Measurements from ENCODE around the gene HSPG2.

Gene HSPG2

GRCh38 chr1:21887216-21887736 lies 49.8 kb downstream of the HSPG2 start:
- no peaks in the 10 kb centered on the region for H3K4me1 ChIP-seq (ENCODE audit: control insufficient read depth, low read depth, low read length)
- no peaks in the 10 kb centered on the region for H3K27me3 ChIP-seq (ENCODE audit: control insufficient read depth, insufficient read depth, low read length)
- H3K9ac ChIP-seq (ENCODE audit: low read length): no peak overlapping the region
- H3K36me3 ChIP-seq (ENCODE audit: control insufficient read depth, low read depth, low read length): peaks cover 12% of the 10 kb centered on the region
- H3K27ac ChIP-seq (ENCODE audit: low read length): no peak overlapping the region
- no peaks in the 10 kb centered on the region for H3K9me3 ChIP-seq (ENCODE audit: control insufficient read depth, low read depth, low read length)
- H3K4me3 ChIP-seq (ENCODE audit: low read length): no peak overlapping the region

- Histone ChIP-seq H3K9ac (ENCODE audit: low read length) (no peak overlapping the region), H3K9me3 (ENCODE audit: control insufficient read depth, low read depth, low read length) (no peaks in the 10 kb centered on the region), H3K27ac (ENCODE audit: low read length) (no peak overlapping the region), H3K36me3 (ENCODE audit: control insufficient read depth, low read depth, low read length) (peaks cover 12% of the 10 kb centered on the region), H3K4me3 (ENCODE audit: low read length) (no peak overlapping the region), H3K27me3 (ENCODE audit: control insufficient read depth, insufficient read depth, low read length) (no peaks in the 10 kb centered on the region), H3K4me1 (ENCODE audit: control insufficient read depth, low read depth, low read length) (no peaks in the 10 kb centered on the region)
Observed at GRCh38 chr1:21886486-21887215, 50.5 kb downstream of the HSPG2 start.

GRCh38 chr1:21885236-21886037 lies 51.7 kb downstream of the HSPG2 start:
- Histone ChIP-seq H3K36me3 (ENCODE audit: control insufficient read depth, low read depth, low read length) (peaks cover 17% of the 10 kb centered on the region), H3K27me3 (ENCODE audit: control insufficient read depth, insufficient read depth, low read length) (no peaks in the 10 kb centered on the region), H3K27ac (ENCODE audit: low read length) (no peak overlapping the region), H3K4me1 (ENCODE audit: control insufficient read depth, low read depth, low read length) (no peaks in the 10 kb centered on the region), H3K9ac (ENCODE audit: low read length) (no peak overlapping the region), H3K9me3 (ENCODE audit: control insufficient read depth, low read depth, low read length) (no peaks in the 10 kb centered on the region), H3K4me3 (ENCODE audit: low read length) (no peak overlapping the region)

GRCh38 chr1:21884456-21885235 lies 52.5 kb downstream of the HSPG2 start:
- Histone ChIP-seq H3K4me3 (ENCODE audit: low read length) (no peak overlapping the region), H3K4me1 (ENCODE audit: control insufficient read depth, low read depth, low read length) (no peaks in the 10 kb centered on the region), H3K36me3 (ENCODE audit: control insufficient read depth, low read depth, low read length) (peaks cover 24% of the 10 kb centered on the region), H3K27me3 (ENCODE audit: control insufficient read depth, insufficient read depth, low read length) (no peaks in the 10 kb centered on the region), H3K9me3 (ENCODE audit: control insufficient read depth, low read depth, low read length) (no peaks in the 10 kb centered on the region), H3K27ac (ENCODE audit: low read length) (no peak overlapping the region), H3K9ac (ENCODE audit: low read length) (no peak overlapping the region)

GRCh38 chr1:21882721-21883415 lies 54.2 kb downstream of the HSPG2 start:
- Histone ChIP-seq H3K4me1 (ENCODE audit: control insufficient read depth, low read depth, low read length) (no peaks in the 10 kb centered on the region), H3K9me3 (ENCODE audit: control insufficient read depth, low read depth, low read length) (no peaks in the 10 kb centered on the region), H3K9ac (ENCODE audit: low read length) (no peak overlapping the region), H3K4me3 (ENCODE audit: low read length) (no peak overlapping the region), H3K27me3 (ENCODE audit: control insufficient read depth, insufficient read depth, low read length) (no peaks in the 10 kb centered on the region), H3K27ac (ENCODE audit: low read length) (no peak overlapping the region), H3K36me3 (ENCODE audit: control insufficient read depth, low read depth, low read length) (peaks cover 26% of the 10 kb centered on the region)

GRCh38 chr1:21881250-21881649 lies 55.9 kb downstream of the HSPG2 start:
- H3K9ac ChIP-seq (ENCODE audit: low read length): no peak overlapping the region

GRCh38 chr1:21880619-21880970 lies 56.5 kb downstream of the HSPG2 start:
- Histone ChIP-seq H3K27me3 (ENCODE audit: control insufficient read depth, insufficient read depth, low read length) (no peaks in the 10 kb centered on the region), H3K9ac (ENCODE audit: low read length) (no peak overlapping the region), H3K36me3 (ENCODE audit: control insufficient read depth, low read depth, low read length) (peaks cover 32% of the 10 kb centered on the region), H3K9me3 (ENCODE audit: control insufficient read depth, low read depth, low read length) (no peaks in the 10 kb centered on the region), H3K27ac (ENCODE audit: low read length) (no peak overlapping the region), H3K4me1 (ENCODE audit: control insufficient read depth, low read depth, low read length) (no peaks in the 10 kb centered on the region), H3K4me3 (ENCODE audit: low read length) (no peak overlapping the region)

More at GRCh38 chr1:21881250-21881649, 55.9 kb downstream of the HSPG2 start:
- Histone ChIP-seq H3K27me3 (ENCODE audit: control insufficient read depth, insufficient read depth, low read length) (no peaks in the 10 kb centered on the region), H3K27ac (ENCODE audit: low read length) (no peak overlapping the region), H3K4me3 (ENCODE audit: low read length) (no peak overlapping the region), H3K9me3 (ENCODE audit: control insufficient read depth, low read depth, low read length) (no peaks in the 10 kb centered on the region), H3K36me3 (ENCODE audit: control insufficient read depth, low read depth, low read length) (peaks cover 26% of the 10 kb centered on the region), H3K4me1 (ENCODE audit: control insufficient read depth, low read depth, low read length) (no peaks in the 10 kb centered on the region)

GRCh38 chr1:21879928-21880618 lies 57.0 kb downstream of the HSPG2 start:
- peaks cover 35% of the 10 kb centered on the region for H3K36me3 ChIP-seq (ENCODE audit: control insufficient read depth, low read depth, low read length)

GRCh38 chr1:21878840-21879478 lies 58.2 kb downstream of the HSPG2 start:
- Histone ChIP-seq H3K9ac (ENCODE audit: low read length) (no peak overlapping the region), H3K27ac (ENCODE audit: low read length) (no peak overlapping the region), H3K4me3 (ENCODE audit: low read length) (no peak overlapping the region), H3K9me3 (ENCODE audit: control insufficient read depth, low read depth, low read length) (no peaks in the 10 kb centered on the region), H3K4me1 (ENCODE audit: control insufficient read depth, low read depth, low read length) (no peaks in the 10 kb centered on the region), H3K27me3 (ENCODE audit: control insufficient read depth, insufficient read depth, low read length) (no peaks in the 10 kb centered on the region), H3K36me3 (ENCODE audit: control insufficient read depth, low read depth, low read length) (peaks cover 38% of the 10 kb centered on the region)

More at GRCh38 chr1:21879928-21880618, 57.0 kb downstream of the HSPG2 start:
- Histone ChIP-seq H3K9me3 (ENCODE audit: control insufficient read depth, low read depth, low read length) (no peaks in the 10 kb centered on the region), H3K9ac (ENCODE audit: low read length) (no peak overlapping the region), H3K4me3 (ENCODE audit: low read length) (no peak overlapping the region), H3K4me1 (ENCODE audit: control insufficient read depth, low read depth, low read length) (no peaks in the 10 kb centered on the region), H3K27me3 (ENCODE audit: control insufficient read depth, insufficient read depth, low read length) (no peaks in the 10 kb centered on the region), H3K27ac (ENCODE audit: low read length) (no peak overlapping the region)

GRCh38 chr1:21878009-21878773 lies 58.9 kb downstream of the HSPG2 start:
- H3K4me3 ChIP-seq (ENCODE audit: low read length): no peak overlapping the region
- peaks cover 40% of the 10 kb centered on the region for H3K36me3 ChIP-seq (ENCODE audit: control insufficient read depth, low read depth, low read length)
- H3K27me3 ChIP-seq (ENCODE audit: control insufficient read depth, insufficient read depth, low read length): no peaks in the 10 kb centered on the region
- H3K9ac ChIP-seq (ENCODE audit: low read length): no peak overlapping the region
- no peaks in the 10 kb centered on the region for H3K4me1 ChIP-seq (ENCODE audit: control insufficient read depth, low read depth, low read length)
- no peaks in the 10 kb centered on the region for H3K9me3 ChIP-seq (ENCODE audit: control insufficient read depth, low read depth, low read length)
- no peak overlapping the region for H3K27ac ChIP-seq (ENCODE audit: low read length)
